HepG2 (cell line): Measurements from ENCODE around the gene HLCS. TPM values are rescaled to one million over a fixed set of nuclear protein-coding genes. Genes with fewer than 3 reads are reported as not detected.
"Not testable (repeated sequence)": the region's sequence is repeated elsewhere in the genome, so short reads cannot be mapped to it uniquely, and the experiment has no call there.

Experiments used
- ATAC-seq: fragments of 200-7000 bp; cut with Tn5 transposase; 3 replicates; pipeline ENCODE4 v1.9.1; 2020; ENCODE audit warnings: mild to moderate bottlenecking, moderate library complexity
- BruUV-seq: library from RNA; stranded (reverse); fragments of 400-500 nt; replicated peaks from 2 replicates; lab custom pipeline; 2021; lab: Mats Ljungman, UMichigan
- CTCF ChIA-PET: fragments of 300-600 bp; formaldehyde crosslinking; extraction: SDS; loops from one replicate; lab custom pipeline; 2021; ENCODE audit warnings: low total read pairs, inconsistent platforms, low intra/inter-chr PET ratio; lab: Yijun Ruan, JAX
- POLR2A ChIA-PET: fragments of 350-600 bp; sonication (Branson Sonifier 250); formaldehyde crosslinking; loops from one replicate; lab custom pipeline; 2020; ENCODE audit warnings: antibody characterized with exemption, inconsistent platforms; lab: Yijun Ruan, JAX
- DNase-seq: peaks from one replicate; pipeline ENCODE4 v3.0.0-alpha.2; 2015; ENCODE audit warnings: low spot score
- FAIRE-seq: peaks from 3 replicates; lab custom pipeline; 2011; peaks lifted over from hg19 to GRCh38; lab: Jason Lieb, UNC
- H2AFZ ChIP-seq: one replicate; pipeline ENCODE4 v1.6.1; 2011; ENCODE audit warnings: low read length, inconsistent platforms
- H3K27ac ChIP-seq: fragments of 300-600 bp; 3 replicates; pipeline ENCODE4 v1.8.0; 2011; ENCODE audit warnings: mixed run types, mild to moderate bottlenecking, mixed read lengths, low read length, inconsistent platforms; ENCODE audit not compliant: insufficient read depth; ENCODE audit errors: extremely low read length
- H3K27me3 ChIP-seq, 2 experiments: fragments of 200-600 bp in 1 of 2; 2 replicates in 1 of 2; 3 replicates in 1 of 2; pipeline versions ENCODE4 v1.6.0 to v1.8.0; 2011; ENCODE audit warnings: low read length in 2 of 2, mild to moderate bottlenecking in 2 of 2, moderate library complexity in 2 of 2, inconsistent platforms in 1 of 2; ENCODE audit not compliant: insufficient read depth in 2 of 2, control insufficient read depth in 1 of 2
- H3K36me3 ChIP-seq, 2 experiments: fragments of 200-600 bp in 1 of 2; replicated peaks in 1 of 2; 2 replicates in 1 of 2; 3 replicates in 1 of 2; pipeline versions ENCODE4 v1.5.1 to v1.8.0; 2011; ENCODE audit warnings: low read length in 2 of 2, inconsistent platforms in 1 of 2; ENCODE audit not compliant: insufficient read depth in 2 of 2, control insufficient read depth in 1 of 2
- H3K4me1 ChIP-seq: 2 replicates; pipeline ENCODE4 v1.5.1; 2012; ENCODE audit warnings: low read length, inconsistent platforms; ENCODE audit not compliant: insufficient read depth
- H3K4me2 ChIP-seq: 2 replicates; pipeline ENCODE4 v1.6.0; 2011; ENCODE audit warnings: low read depth, low read length, inconsistent platforms
- H3K4me3 ChIP-seq, 3 experiments: fragments of 200-600 bp in 1 of 3; sonication (generic), shearing (Covaris generic) in 1 of 3; replicated peaks in 1 of 3; 2 replicates each; pipeline ENCODE4 v1.5.1; 2011 to 2016; ENCODE audit warnings: low read length in 3 of 3, inconsistent platforms in 2 of 3, low read depth in 2 of 3, mild to moderate bottlenecking in 2 of 3, control low read depth in 1 of 3, mixed read lengths in 1 of 3; ENCODE audit not compliant: insufficient read depth in 1 of 3
- H3K79me2 ChIP-seq: one replicate; pipeline ENCODE4 v1.6.1; 2011; ENCODE audit warnings: low read length, inconsistent platforms; ENCODE audit not compliant: insufficient read depth
- H3K9ac ChIP-seq: 2 replicates; pipeline ENCODE4 v1.6.0; 2011; ENCODE audit warnings: mild to moderate bottlenecking, low read depth, low read length, inconsistent platforms; ENCODE audit not compliant: insufficient read depth
- H3K9me3 ChIP-seq: 2 replicates; pipeline ENCODE4 v1.5.1; 2012; ENCODE audit warnings: mild to moderate bottlenecking, low read length
- H4K20me1 ChIP-seq: 2 replicates; pipeline ENCODE4 v1.6.0; 2011; ENCODE audit warnings: inconsistent platforms, mild to moderate bottlenecking, low read length, moderate library complexity; ENCODE audit not compliant: insufficient read depth
- FOXP4 ChIP-seq: sonication (generic); formaldehyde crosslinking; IDR thresholded peaks from 2 replicates; pipeline ENCODE4 v1.4.0; 2020; ENCODE audit warnings: missing genetic modification reagents
- ZBTB34 ChIP-seq: sonication (generic); formaldehyde crosslinking; IDR thresholded peaks from 2 replicates; pipeline ENCODE4 v1.8.0; 2022; ENCODE audit warnings: mild to moderate bottlenecking, missing genetic modification reagents
- ZNF280D ChIP-seq: sonication (generic); formaldehyde crosslinking; IDR thresholded peaks from 2 replicates; pipeline ENCODE4 v1.5.1; 2020; ENCODE audit warnings: mild to moderate bottlenecking, missing genetic modification reagents
- WGBS: methylation state at CpG from one replicate; pipeline ENCODE4 v1.1.6; 2017; ENCODE audit warnings: low lambda C conversion rate; 5-methylcytosine and 5-hydroxymethylcytosine counted together
- in situ Hi-C: cut with HindIII; loops from 2 replicates; pipeline ENCODE4 v1.10.0; 2017; ENCODE audit warnings: low pct_unique_long_range_greater_than_20kb; ENCODE audit not compliant: extremely low pct_ligation_motif_present
- intact Hi-C: fragments of 100-400 bp; cut with micrococcal nuclease; formaldehyde crosslinking; loops from one replicate; pipeline ENCODE4 v1.10.0; 2022; ENCODE audit not compliant: unreplicated experiment
- polyA plus RNA-seq, 8 experiments: library from polyadenylated mRNA; depleted of rRNA in 3 of 8; stranded (reverse) in 7 of 8; unstranded in 1 of 8; fragments of >200 nt; fragmentation: Illumina TruSeq in 4 of 8; extraction: Trizol in 4 of 8; gene quantifications; 2 replicates each; pipeline versions ENCODE4 v1.2.1 to v1.2.3, GENCODE V29; 2011 to 2016; ENCODE audit warnings: low read depth in 4 of 8, missing spikeins in 1 of 8, mixed read lengths in 1 of 8; ENCODE audit not compliant: insufficient read depth in 1 of 8
- total RNA-seq, 5 experiments: library from RNA; depleted of rRNA; stranded (reverse); fragments of >200 nt; fragmentation: Illumina TruSeq; extraction: Trizol; gene quantifications; 2 replicates each; pipeline ENCODE4 v1.2.3, GENCODE V29; 2016; ENCODE audit warnings: low read depth in 1 of 5

The HLCS gene
- total and polyA plus RNA-seq, 2 of the 13 experiments (the other 11 are each of a cell fraction or from before 2014, with no cell fraction given): 7.9 to 12.3 TPM

- ATAC-seq, DNase-seq, CTCF ChIA-PET, H4K20me1 ChIP-seq, H3K36me3 ChIP-seq, FAIRE-seq, H3K4me3 ChIP-seq, H2AFZ ChIP-seq, H3K9me3 ChIP-seq, H3K4me1 ChIP-seq, H3K4me2 ChIP-seq, H3K9ac ChIP-seq, H3K27ac ChIP-seq, H3K79me2 ChIP-seq, BruUV-seq, POLR2A ChIA-PET, in situ Hi-C loops, intact Hi-C loops, H3K27me3 ChIP-seq: not testable (repeated sequence)
- 93% methylated on average over 12 of the region's 12 CpGs for WGBS
These were observed 14.1 kb downstream of the HLCS start for GRCh38 chr21:36952331-36952730.

- no peaks in the 10 kb centered on the region for H3K4me1 ChIP-seq
- BruUV-seq: no TSS peak
- no peak for ATAC-seq
- no peak overlapping the region for H3K4me3 ChIP-seq
- no peaks in the 10 kb centered on the region for H3K79me2 ChIP-seq
- in situ Hi-C loops: no loop called here
- no peaks in the 10 kb centered on the region for H3K27me3 ChIP-seq
- H3K27ac ChIP-seq: no peak overlapping the region
- intact Hi-C loops: no loop called here
- H3K36me3 ChIP-seq: peaks cover 6 to 9% of the 10 kb centered on the region in 2 experiments; a peak in 3 of 5 replicates
- no peaks in the 10 kb centered on the region for H4K20me1 ChIP-seq
- H2AFZ ChIP-seq: no peak overlapping the region
- no peaks in the 10 kb centered on the region for H3K9me3 ChIP-seq
- ChIA-PET CTCF (no interaction called here), POLR2A (no interaction called here)
- WGBS: 97% methylated on average over 6 of the region's 6 CpGs
- TF ChIP-seq ZBTB34 (CRISPR knock-in tag): no peak
- TF ChIP-seq ZNF280D (CRISPR knock-in tag): no peak
- no peak for TF ChIP-seq FOXP4 (CRISPR knock-in tag)
- DNase-seq: no peak
- H3K9ac ChIP-seq: no peak overlapping the region
- no peak overlapping the region for H3K4me2 ChIP-seq
- no peak for FAIRE-seq
These were observed 17.0 kb downstream of the HLCS start for GRCh38 chr21:36949171-36950141.
